LNCaP clone FGC (cell line): Measurements from ENCODE around the gene SLC38A3.

ENCODE experiments used
- DNase-seq: peaks from one replicate; pipeline ENCODE4 v3.0.0-alpha.2; 2011; ENCODE audit warnings: low read depth
- H3K4me3 ChIP-seq: 2 replicates; pipeline ENCODE4 v1.5.1; 2011; ENCODE audit warnings: mild to moderate bottlenecking, low read depth, low read length, control low read depth
- CTCF ChIP-seq: IDR thresholded peaks from 2 replicates; pipeline ENCODE4 v1.5.1; 2012; ENCODE audit warnings: mild to moderate bottlenecking; ENCODE audit not compliant: control insufficient read depth, insufficient read depth; ENCODE audit errors: extremely low read depth

The SLC38A3 gene

GRCh38 chr3:50230794-50231125 is 25.7 kb downstream of the SLC38A3 start:
- TF ChIP-seq CTCF = no peak
- H3K4me3 ChIP-seq = no peak overlapping the region
- DNase-seq = no peak

GRCh38 chr3:50231581-50231980 is 26.5 kb downstream of the SLC38A3 start:
- H3K4me3 ChIP-seq = no peak overlapping the region
- TF ChIP-seq CTCF = no peak
- no peak for DNase-seq

GRCh38 chr3:50232303-50232702 is 27.2 kb downstream of the SLC38A3 start:
- H3K4me3 ChIP-seq = no peak overlapping the region
- no peak for DNase-seq
- TF ChIP-seq CTCF = no peak

GRCh38 chr3:50233176-50233575 is 28.1 kb downstream of the SLC38A3 start:
- H3K4me3 ChIP-seq = no peak overlapping the region
- no peak for TF ChIP-seq CTCF
- no peak for DNase-seq

GRCh38 chr3:50235716-50236483 is 30.8 kb downstream of the SLC38A3 start, which contains the start of gene GNAI2:
TSS of gene GNAI2 (plus strand) at chr3:50236204. CDS start at chr3:50236336, 132 bp downstream.
- no peak for TF ChIP-seq CTCF
- H3K4me3 ChIP-seq = peak within 1 kb of the TSS; percentile 68
- DNase-seq = peak; percentile 97

GRCh38 chr3:50236484-50237132 is 31.5 kb downstream of the SLC38A3 start:
- peak overlapping the region; percentile 68 for H3K4me3 ChIP-seq
- DNase-seq = no peak
- TF ChIP-seq CTCF = no peak
